ENCODE measurements around the gene FAM83D.
A peak's percentile ranks its signal among the peaks of the same experiment; 100 is the strongest.

Gene FAM83D, protein sequence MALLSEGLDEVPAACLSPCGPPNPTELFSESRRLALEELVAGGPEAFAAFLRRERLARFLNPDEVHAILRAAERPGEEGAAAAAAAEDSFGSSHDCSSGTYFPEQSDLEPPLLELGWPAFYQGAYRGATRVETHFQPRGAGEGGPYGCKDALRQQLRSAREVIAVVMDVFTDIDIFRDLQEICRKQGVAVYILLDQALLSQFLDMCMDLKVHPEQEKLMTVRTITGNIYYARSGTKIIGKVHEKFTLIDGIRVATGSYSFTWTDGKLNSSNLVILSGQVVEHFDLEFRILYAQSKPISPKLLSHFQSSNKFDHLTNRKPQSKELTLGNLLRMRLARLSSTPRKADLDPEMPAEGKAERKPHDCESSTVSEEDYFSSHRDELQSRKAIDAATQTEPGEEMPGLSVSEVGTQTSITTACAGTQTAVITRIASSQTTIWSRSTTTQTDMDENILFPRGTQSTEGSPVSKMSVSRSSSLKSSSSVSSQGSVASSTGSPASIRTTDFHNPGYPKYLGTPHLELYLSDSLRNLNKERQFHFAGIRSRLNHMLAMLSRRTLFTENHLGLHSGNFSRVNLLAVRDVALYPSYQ

DNA sequence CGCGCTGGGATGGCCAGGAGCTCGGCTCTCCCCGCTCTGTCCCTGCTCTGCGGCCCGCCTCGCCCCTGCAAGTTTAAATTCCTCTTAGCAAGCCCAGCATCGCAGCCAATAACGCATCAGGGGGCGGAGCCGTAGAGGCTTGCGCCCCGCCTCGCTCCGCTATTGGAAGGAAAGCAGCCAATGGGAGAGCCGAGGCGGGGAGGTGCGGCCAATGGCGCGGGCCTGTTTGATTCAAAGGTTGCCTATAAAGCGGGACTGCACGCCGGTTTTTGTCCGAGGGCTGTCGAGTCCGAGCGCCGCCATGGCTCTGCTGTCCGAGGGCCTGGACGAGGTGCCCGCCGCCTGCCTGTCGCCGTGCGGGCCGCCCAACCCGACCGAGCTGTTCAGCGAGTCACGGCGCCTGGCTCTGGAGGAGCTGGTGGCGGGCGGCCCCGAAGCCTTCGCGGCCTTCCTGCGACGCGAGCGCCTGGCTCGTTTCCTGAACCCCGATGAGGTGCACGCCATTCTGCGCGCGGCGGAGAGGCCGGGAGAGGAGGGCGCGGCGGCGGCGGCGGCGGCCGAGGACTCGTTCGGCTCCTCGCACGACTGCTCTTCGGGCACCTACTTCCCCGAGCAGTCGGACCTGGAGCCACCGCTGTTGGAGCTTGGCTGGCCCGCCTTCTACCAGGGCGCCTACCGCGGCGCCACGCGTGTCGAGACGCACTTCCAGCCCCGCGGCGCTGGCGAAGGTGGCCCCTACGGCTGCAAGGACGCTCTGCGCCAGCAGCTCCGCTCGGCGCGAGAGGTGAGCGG is at the start of gene FAM83D:
FAM83D (plus strand) TSS at position 276 of the 792 bp plus-strand sequence; CDS start at position 302, 26 bp downstream.
- DNase-seq = peak; percentile 97

- no peak for DNase-seq
Observed at GRCh38 chr20:38877483-38877882, 48.7 kb upstream of the FAM83D start.

GRCh38 chr20:38878866-38879265 is 47.4 kb upstream of the FAM83D start:
- DNase-seq = no peak

DNA sequence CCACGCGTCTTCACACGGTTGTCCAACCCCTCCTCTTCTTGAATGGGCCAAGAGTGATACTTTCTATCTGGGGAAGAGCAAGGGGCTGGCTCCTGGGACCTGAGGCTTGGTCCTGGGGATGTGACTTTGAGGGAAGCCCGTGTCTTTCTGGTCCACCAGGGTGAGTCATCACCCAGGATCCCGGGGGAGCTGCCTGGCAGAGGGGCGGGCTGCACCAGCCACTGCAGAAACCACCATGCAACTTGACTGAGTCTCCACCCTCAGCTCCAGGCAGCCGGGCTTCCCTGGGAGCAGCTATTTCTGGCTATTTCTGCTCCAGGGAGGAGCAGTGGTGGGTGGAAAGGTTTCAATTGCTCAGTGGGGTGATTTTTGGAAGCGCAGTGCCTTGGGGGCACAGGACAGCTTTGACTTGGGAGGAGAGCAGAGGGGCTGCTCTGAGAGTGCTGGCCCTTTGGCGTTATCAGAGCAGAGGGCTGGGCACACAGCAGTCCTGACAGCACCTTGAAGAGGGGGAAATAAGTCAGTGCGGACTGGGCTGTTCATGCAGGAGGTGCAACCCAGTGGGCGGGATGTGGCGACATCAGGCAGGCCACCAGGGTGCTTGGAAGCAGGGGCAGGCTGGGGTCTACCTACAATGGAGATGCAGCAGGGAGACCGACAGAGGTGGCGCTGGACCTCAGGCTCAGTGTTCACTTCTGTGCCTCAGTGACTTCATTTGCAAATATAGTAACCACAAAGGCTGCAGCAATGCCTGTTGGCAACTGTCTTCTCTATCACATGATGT is 45.1 kb upstream of the FAM83D start:
- no peak for DNase-seq

GRCh38 chr20:38881806-38882440 is 44.3 kb upstream of the FAM83D start:
- DNase-seq = no peak

DNA sequence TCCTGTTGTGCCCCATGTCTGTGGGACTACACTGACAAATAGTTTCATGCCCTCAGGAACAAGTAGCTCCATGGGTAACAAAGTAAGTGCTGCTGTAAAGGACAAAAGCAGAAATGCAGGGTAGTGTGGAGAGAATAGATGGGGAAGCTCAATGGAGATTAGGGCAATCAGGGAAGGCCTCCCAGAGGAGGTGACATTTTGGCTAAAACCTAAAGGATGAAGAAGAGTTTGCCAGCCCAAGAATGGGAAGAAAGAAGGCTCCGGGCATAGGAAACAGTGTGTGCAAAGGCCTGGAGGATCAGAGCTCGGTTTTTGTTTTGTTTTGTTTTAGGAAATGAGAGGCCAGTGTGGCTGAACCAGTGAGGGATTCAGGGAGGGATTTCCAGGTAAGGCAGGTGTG is 43.6 kb upstream of the FAM83D start:
- no peak for DNase-seq

DNA sequence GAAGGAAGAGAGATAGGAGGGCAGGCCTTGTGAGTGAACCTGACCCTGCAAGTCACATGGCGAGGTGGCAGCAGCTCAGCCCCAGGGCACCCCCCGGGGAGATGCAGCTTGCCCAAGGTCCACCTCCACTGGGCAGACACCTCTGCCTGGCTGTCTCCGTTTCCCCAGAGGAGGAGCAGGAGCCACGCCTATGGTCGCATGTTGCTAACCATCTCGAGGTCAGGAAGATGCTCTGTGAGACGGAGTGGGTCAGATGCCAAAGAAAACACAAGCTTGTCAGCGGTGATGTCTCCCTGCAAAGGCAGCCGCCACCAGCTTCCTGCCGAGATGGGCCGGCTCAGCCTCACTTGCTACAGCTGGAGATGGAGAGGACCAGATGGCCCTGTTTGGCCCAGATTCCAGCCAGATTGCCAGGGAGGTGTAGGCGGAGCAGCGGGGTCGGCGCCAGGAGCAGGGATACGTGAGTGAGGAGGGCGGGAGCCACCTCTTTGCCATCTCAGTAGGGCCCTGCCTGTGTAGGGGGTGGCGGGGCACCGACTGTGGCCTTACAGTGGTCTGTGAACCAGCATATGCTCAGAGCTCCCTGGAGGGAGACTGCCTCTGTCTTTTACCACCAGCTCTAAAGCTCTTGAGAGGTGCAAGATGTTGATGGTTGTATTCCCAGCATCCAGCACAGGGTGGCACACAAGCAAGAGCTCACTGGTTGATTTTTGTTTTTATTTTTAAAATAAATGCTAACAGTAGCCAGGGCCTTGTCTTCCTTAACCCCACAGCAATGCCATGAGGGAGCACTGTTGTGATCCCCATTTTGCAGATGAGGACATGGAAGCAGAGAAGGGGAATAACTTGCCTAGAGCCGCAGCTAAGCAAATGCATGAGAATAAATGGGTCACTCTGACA is 42.9 kb upstream of the FAM83D start:
- no peak for DNase-seq

- peak; percentile 83 for DNase-seq
Observed at GRCh38 chr20:38883981-38884733, 42.1 kb upstream of the FAM83D start.

DNA sequence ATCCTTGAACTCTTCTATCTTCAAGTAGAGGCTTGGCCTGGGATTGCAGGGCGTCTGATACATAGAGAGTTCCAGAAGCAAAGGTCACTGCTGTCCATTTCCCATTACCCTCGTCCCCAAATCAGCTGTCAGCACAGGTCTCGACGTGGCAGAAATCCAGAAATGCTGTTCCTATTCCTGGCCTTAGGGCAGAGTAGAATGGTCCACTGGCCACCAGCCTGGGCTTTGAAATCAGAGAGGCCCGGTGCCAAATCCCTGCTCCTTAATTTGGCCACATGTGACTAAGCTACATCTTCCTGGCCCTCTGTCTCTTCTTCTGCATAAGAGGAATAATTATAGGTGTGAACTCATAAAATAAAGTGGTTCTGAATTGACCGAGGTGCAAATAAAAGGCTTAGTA is 40.9 kb upstream of the FAM83D start:
- DNase-seq = no peak

- DNase-seq = no peak
Observed at GRCh38 chr20:38888059-38888831, 38.0 kb upstream of the FAM83D start.

- no peak for DNase-seq
Observed at GRCh38 chr20:38889050-38889449, 37.2 kb upstream of the FAM83D start.

DNA sequence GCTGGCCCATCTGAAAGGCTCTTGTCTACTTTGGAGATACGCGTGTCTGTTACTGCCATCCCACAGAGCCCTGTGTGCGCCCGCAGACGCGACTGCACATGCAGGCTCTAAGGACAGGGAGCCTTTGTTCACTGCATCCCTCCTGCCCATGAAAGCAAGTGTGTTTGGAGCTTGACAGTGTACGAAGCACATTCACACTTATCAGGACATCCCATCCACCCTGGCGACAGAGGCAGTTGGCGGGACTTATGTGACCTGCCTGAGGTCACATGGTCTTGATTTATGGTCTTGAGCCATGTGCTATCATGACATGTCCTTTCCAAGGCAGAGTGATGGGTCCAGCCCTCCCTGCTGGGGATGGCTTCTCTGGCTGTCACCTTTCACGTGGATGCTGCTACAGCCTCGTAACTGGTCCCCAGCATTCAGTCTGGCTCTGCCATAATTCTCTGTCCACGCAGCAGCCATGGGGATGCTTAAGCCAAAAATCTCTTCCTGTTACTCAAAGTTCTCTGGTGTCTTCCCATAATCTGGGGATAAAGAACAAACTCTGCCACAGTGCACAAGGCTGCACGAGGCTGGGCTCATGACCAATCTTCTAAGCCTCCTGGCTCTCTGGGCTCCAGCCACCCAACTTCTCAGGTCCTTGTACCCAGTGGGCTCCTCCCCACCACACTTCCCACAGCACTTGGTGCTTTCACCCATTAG is 36.3 kb upstream of the FAM83D start:
- DNase-seq = no peak

DNA sequence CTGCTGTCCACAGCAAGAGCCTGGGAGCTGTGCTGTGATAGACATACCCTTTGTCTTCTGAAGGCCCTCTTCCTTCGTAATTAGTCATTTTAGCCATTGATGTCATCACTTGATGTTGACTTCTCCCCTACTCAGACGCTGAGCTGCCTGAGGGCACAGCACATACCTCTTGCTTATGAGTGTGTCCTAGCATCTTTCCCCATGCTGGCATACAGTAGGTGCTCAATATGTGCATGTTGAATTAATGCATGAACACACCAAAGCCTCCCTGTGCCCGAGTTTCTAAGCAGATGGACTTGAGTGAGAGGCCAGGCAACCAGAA is 35.8 kb upstream of the FAM83D start:
- DNase-seq = no peak

GRCh38 chr20:38892091-38892981 is 33.9 kb upstream of the FAM83D start:
- peak; percentile 4 for DNase-seq

GRCh38 chr20:38893056-38893564 is 33.1 kb upstream of the FAM83D start:
- no peak for DNase-seq

DNA sequence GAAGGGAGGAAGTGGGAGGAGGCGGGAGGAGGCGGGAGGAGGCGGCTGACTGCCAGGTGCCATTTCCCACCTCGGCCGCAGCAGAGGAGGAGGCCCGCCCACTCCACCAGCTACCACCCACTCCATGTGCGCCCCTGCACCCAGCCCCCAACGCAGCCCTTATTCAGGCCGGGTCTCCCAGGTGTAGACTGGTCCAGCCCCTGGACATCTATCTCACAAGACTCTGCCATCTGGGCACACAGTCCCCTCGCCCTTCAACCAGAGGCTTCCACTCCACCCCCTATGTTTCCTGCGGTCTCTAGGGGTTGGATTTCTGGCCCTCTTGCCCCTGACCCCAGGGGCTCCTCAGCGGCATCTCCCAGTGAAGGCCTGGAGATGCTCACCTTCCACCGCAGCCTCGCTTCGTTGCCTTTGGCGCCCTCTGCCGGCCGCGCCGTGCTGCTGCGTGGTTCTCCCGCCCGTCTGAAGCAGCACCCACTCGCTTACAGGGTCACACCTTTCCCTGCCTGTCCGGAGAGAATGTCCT is 32.6 kb upstream of the FAM83D start:
- peak; percentile 53 for DNase-seq

DNA sequence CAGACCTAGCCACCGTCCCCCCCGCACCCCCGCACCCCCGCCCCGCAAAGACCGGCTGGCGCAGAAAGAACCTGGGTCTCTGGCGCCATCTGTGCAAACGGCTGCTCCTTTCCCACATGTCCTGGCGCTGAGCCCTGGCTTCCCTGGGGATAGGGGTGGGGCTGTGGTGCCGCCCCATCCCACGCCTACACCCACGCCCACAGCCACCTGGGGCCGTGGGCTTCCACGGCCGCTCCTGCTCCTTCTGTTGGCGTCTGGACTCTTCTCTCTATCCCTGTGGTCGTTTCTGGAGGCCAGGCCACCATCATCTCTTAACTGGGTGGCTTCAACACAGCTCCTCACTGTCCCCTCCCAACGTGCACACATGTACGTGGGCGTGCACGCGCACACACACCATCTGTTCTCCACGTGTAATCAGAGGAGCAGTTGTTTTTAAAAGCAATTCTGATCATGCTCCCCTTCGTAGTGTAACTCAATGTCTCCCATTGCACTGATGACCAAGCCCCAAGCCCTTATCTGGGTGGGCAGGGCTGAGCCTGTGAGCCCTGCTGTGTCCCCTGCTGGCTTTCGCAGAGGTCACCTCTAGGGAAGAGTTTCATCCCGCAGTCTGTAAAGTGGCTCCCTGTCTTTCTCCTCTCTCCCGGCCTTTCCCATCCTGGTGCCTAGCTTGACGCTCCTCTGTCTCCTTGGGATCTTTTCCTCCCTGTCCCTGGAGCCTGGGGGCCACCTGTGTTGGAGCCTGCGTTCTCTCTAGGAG is 31.9 kb upstream of the FAM83D start:
- no peak for DNase-seq
